Right renal pelvis (tissue), 4 donors: Measurements from ENCODE around the gene SLC6A15. TPM values are rescaled to one million over a fixed set of nuclear protein-coding genes. Genes with fewer than 3 reads are reported as not detected.

ENCODE experiments used
- DNase-seq, 4 donors: peaks; one replicate each; pipeline ENCODE4 v3.0.0-alpha.2; 2013; ENCODE audit warnings: low read depth in 4 of 4, low spot score in 3 of 4, missing footprints in 1 of 4
- polyA plus RNA-seq, 4 donors: library from polyadenylated mRNA; unstranded; fragments of 120-200 nt; gene quantifications; one replicate each; pipeline ENCODE4 v1.2.1, GENCODE V29; 2013; ENCODE audit not compliant: insufficient read length in 4 of 4

SLC6A15 gene
- polyA plus RNA-seq, 4 donors, result 0.38 to 1.2 (median 0.75) TPM

GRCh38 chr12:84810611-84811010, 102.0 kb downstream of the SLC6A15 start:
- DNase-seq, result no peak

Other genes with a start within 250 kb of the SLC6A15 start
- 1 to 10 TPM in 1 of 4 donors, under 1 TPM in 3; 0.46 to 1.2 (median 0.70) TPM for gene TSPAN19, start 123.5 kb upstream of the SLC6A15 start, polyA plus RNA-seq
- gene LRRIQ1, start 123.6 kb upstream of the SLC6A15 start, polyA plus RNA-seq, result 10 to 100 TPM; 28.4 to 49.5 (median 43.1) TPM